HepG2 (cell line): Measurements from ENCODE around the gene LZTR1. TPM values are rescaled to one million over a fixed set of nuclear protein-coding genes. Genes with fewer than 3 reads are reported as not detected.

Experiments
- DBP ChIP-seq: sonication (generic); formaldehyde crosslinking; IDR thresholded peaks from 2 replicates; pipeline ENCODE4 v1.4.0; 2020; ENCODE audit warnings: missing genetic modification reagents; ENCODE audit errors: not compliant biosample characterization
- DMTF1 ChIP-seq: sonication (generic); formaldehyde crosslinking; IDR thresholded peaks from 2 replicates; pipeline ENCODE4 v1.4.0; 2020; ENCODE audit warnings: mild to moderate bottlenecking, missing genetic modification reagents
- DZIP1 ChIP-seq: sonication (generic); formaldehyde crosslinking; IDR thresholded peaks from 2 replicates; pipeline ENCODE4 v1.5.0; 2020; ENCODE audit warnings: mild to moderate bottlenecking, missing genetic modification reagents
- HDAC2 ChIP-seq: sonication (generic); formaldehyde crosslinking; IDR thresholded peaks from 2 replicates; pipeline ENCODE4 v1.4.0; 2020; ENCODE audit warnings: missing genetic modification reagents
- KLF6 ChIP-seq: IDR thresholded peaks from 2 replicates; pipeline ENCODE4 v1.8.0; 2016; ENCODE audit warnings: missing biosample characterization, missing genetic modification reagents
- NFE2L2 ChIP-seq: fragments of 150-350 bp; IDR thresholded peaks from 2 replicates; pipeline ENCODE4 v1.6.1; 2014; ENCODE audit warnings: low read length
- RFXAP ChIP-seq: sonication (generic); formaldehyde crosslinking; IDR thresholded peaks from 2 replicates; pipeline ENCODE4 v1.4.0; 2020; ENCODE audit warnings: missing genetic modification reagents, borderline replicate concordance
- SNAI1 ChIP-seq: sonication (generic); formaldehyde crosslinking; IDR thresholded peaks from 2 replicates; pipeline ENCODE4 v1.5.0; 2020; ENCODE audit warnings: mild to moderate bottlenecking, missing genetic modification reagents, borderline replicate concordance
- SOX6 ChIP-seq, 2 experiments: fragments of 450-650 bp in 1 of 2; sonication (generic) in 1 of 2; formaldehyde crosslinking in 1 of 2; IDR thresholded peaks; 2 replicates each; pipeline versions ENCODE4 v1.4.0 to v1.6.1; 2017 to 2020; ENCODE audit warnings: antibody characterized with exemption in 1 of 2, mild to moderate bottlenecking in 1 of 2, missing genetic modification reagents in 1 of 2
- TFDP2 ChIP-seq: sonication (generic); formaldehyde crosslinking; IDR thresholded peaks from 2 replicates; pipeline ENCODE4 v1.4.0; 2020; ENCODE audit warnings: missing genetic modification reagents
- ZNF431 ChIP-seq: sonication (generic); formaldehyde crosslinking; IDR thresholded peaks from 2 replicates; pipeline ENCODE4 v1.9.0; 2022; ENCODE audit warnings: missing genetic modification reagents, low read depth, mild to moderate bottlenecking, borderline replicate concordance
- ZNF512B ChIP-seq: sonication (generic); formaldehyde crosslinking; IDR thresholded peaks from 2 replicates; pipeline ENCODE4 v1.5.1; 2020; ENCODE audit warnings: missing genetic modification reagents, mild to moderate bottlenecking, borderline replicate concordance
- ZNF557 ChIP-seq: sonication (generic); formaldehyde crosslinking; IDR thresholded peaks from 2 replicates; pipeline ENCODE4 v1.4.0; 2020; ENCODE audit warnings: missing genetic modification reagents
- ZNF615 ChIP-seq: sonication (generic); formaldehyde crosslinking; IDR thresholded peaks from 2 replicates; pipeline ENCODE4 v1.5.0; 2020; ENCODE audit warnings: mild to moderate bottlenecking, missing genetic modification reagents, borderline replicate concordance
- ZNF775 ChIP-seq: sonication (generic); formaldehyde crosslinking; IDR thresholded peaks from 2 replicates; pipeline ENCODE4 v1.4.0; 2020; ENCODE audit warnings: missing genetic modification reagents, mild to moderate bottlenecking, moderate library complexity, borderline replicate concordance
- ZNF781 ChIP-seq: sonication (generic); formaldehyde crosslinking; IDR thresholded peaks from 2 replicates; pipeline ENCODE4 v1.5.1; 2020; ENCODE audit warnings: borderline replicate concordance, mild to moderate bottlenecking, missing genetic modification reagents; ENCODE audit errors: not compliant biosample characterization
- ZNF784 ChIP-seq: sonication (generic); formaldehyde crosslinking; IDR thresholded peaks from 2 replicates; pipeline ENCODE4 v1.5.1; 2020; ENCODE audit warnings: missing genetic modification reagents, mild to moderate bottlenecking, borderline replicate concordance
- polyA plus RNA-seq, 8 experiments: library from polyadenylated mRNA; depleted of rRNA in 3 of 8; stranded (reverse) in 7 of 8; unstranded in 1 of 8; fragments of >200 nt; fragmentation: Illumina TruSeq in 4 of 8; extraction: Trizol in 4 of 8; gene quantifications; 2 replicates each; pipeline versions ENCODE4 v1.2.1 to v1.2.3, GENCODE V29; 2011 to 2016; ENCODE audit warnings: low read depth in 4 of 8, missing spikeins in 1 of 8, mixed read lengths in 1 of 8; ENCODE audit not compliant: insufficient read depth in 1 of 8
- total RNA-seq, 5 experiments: library from RNA; depleted of rRNA; stranded (reverse); fragments of >200 nt; fragmentation: Illumina TruSeq; extraction: Trizol; gene quantifications; 2 replicates each; pipeline ENCODE4 v1.2.3, GENCODE V29; 2016; ENCODE audit warnings: low read depth in 1 of 5

The LZTR1 gene
- total and polyA plus RNA-seq, 2 of the 13 experiments (the other 11 are each of a cell fraction or from before 2014, with no cell fraction given) = 21.8 to 22.4 TPM

- no peak for TF ChIP-seq ZNF775 (CRISPR knock-in tag)
- no peak for TF ChIP-seq ZNF512B
- TF ChIP-seq ZNF431 = no peak
- TF ChIP-seq ZNF784 = no peak
- TF ChIP-seq TFDP2 (CRISPR knock-in tag) = no peak
- TF ChIP-seq KLF6 (CRISPR knock-in tag) = no peak
- TF ChIP-seq ZNF615 = no peak
- no peak for TF ChIP-seq DZIP1
- TF ChIP-seq RFXAP (CRISPR knock-in tag) = no peak
- no peak for TF ChIP-seq DBP (CRISPR knock-in tag)
- peak; percentile 33 for TF ChIP-seq ZNF781
- no peak for TF ChIP-seq ZNF557 (CRISPR knock-in tag)
- no peak for TF ChIP-seq SNAI1 (CRISPR knock-in tag)
- TF ChIP-seq NFE2L2 = no peak
- TF ChIP-seq DMTF1 = no peak
- peak; percentile 69 for TF ChIP-seq HDAC2 (CRISPR knock-in tag)
- TF ChIP-seq SOX6 (IDR thresholded peaks at IDR 0.05) = no peak
- peak; percentile 32 for TF ChIP-seq SOX6 (CRISPR knock-in tag; IDR thresholded peaks at IDR 0.05)
Observed at GRCh38 chr22:20951151-20951931, 30.8 kb upstream of the LZTR1 start (continued).
